HL-60 (cell line): ENCODE measurements around the gene LCE7A.

ENCODE experiments used
- DNase-seq, 2 experiments: peaks; one replicate each; pipeline ENCODE4 v3.0.0-alpha.2; 2010 to 2020; ENCODE audit warnings: low read depth in 1 of 2, low spot score in 1 of 2
- H3K27ac ChIP-seq: fragments of 250-450 bp; sonication (Bioruptor Pico); replicated peaks from 2 replicates; pipeline ENCODE4 v1.5.1; 2020; ENCODE audit warnings: mild to moderate bottlenecking, moderate library complexity
- H3K27me3 ChIP-seq: fragments of 250-450 bp; sonication (Bioruptor Pico); 2 replicates; pipeline ENCODE4 v1.5.1; 2021; ENCODE audit warnings: mild to moderate bottlenecking, moderate library complexity; ENCODE audit not compliant: insufficient read depth, poor library complexity, severe bottlenecking
- H3K4me3 ChIP-seq: replicated peaks from 2 replicates; pipeline ENCODE4 v1.5.1; 2011; ENCODE audit warnings: mild to moderate bottlenecking, control low read depth, low read length; ENCODE audit not compliant: insufficient read depth
- CTCF ChIP-seq: IDR thresholded peaks from one replicate; pipeline ENCODE4 v1.5.1; 2011; ENCODE audit warnings: low read length, control low read depth, inconsistent platforms; ENCODE audit not compliant: insufficient read depth
- GABPA ChIP-seq: IDR thresholded peaks from 2 replicates; pipeline ENCODE4 v1.6.1; 2012; ENCODE audit warnings: low read depth
- POLR2AphosphoS5 ChIP-seq: IDR thresholded peaks from 2 replicates; pipeline ENCODE4 v1.6.1; 2012; ENCODE audit warnings: low read depth
- REST ChIP-seq: IDR thresholded peaks from 2 replicates; pipeline ENCODE4 v1.6.1; 2012; ENCODE audit warnings: low read depth; ENCODE audit not compliant: insufficient replicate concordance
- SPI1 ChIP-seq: IDR thresholded peaks from 2 replicates; pipeline ENCODE4 v1.6.1; 2012; ENCODE audit warnings: low read depth, mild to moderate bottlenecking, borderline replicate concordance

The LCE7A gene

GRCh38 chr1:152827173-152827572 lies 32.6 kb upstream of the LCE7A start, which contains the start of gene LCE1A:
LCE1A (plus strand) TSS chr1:152827473; CDS start chr1:152827473, 0 bp downstream.
- Histone ChIP-seq H3K4me3 (no peak within 1 kb of the TSS), H3K27me3 (peaks cover 3% of the 10 kb centered on the region), H3K27ac (no peak within 1 kb of the TSS)
- no peak for DNase-seq
- TF ChIP-seq SPI1 (no peak), POLR2AphosphoS5 (no peak), GABPA (no peak), CTCF (no peak), REST (no peak)

- no peak for TF ChIP-seq SPI1
- H3K4me3 ChIP-seq: no peak overlapping the region
- H3K27ac ChIP-seq: no peak overlapping the region
- DNase-seq: no peak
- no peaks in the 10 kb centered on the region for H3K27me3 ChIP-seq
Observed at GRCh38 chr1:152836870-152837269, 22.9 kb upstream of the LCE7A start.

GRCh38 chr1:152842556-152842955 lies 17.2 kb upstream of the LCE7A start, which contains the start of gene LCE6A:
LCE6A (plus strand) TSS chr1:152842856; CDS start chr1:152843521, 665 bp downstream.
- no peak for TF ChIP-seq CTCF
- no peak for TF ChIP-seq POLR2AphosphoS5
- no peak for TF ChIP-seq SPI1
- TF ChIP-seq GABPA: no peak
- TF ChIP-seq REST: no peak
- Histone ChIP-seq H3K27me3 (no peaks in the 10 kb centered on the region), H3K27ac (no peak within 1 kb of the TSS), H3K4me3 (no peak within 1 kb of the TSS)
- no peak for DNase-seq

- Histone ChIP-seq H3K27ac (no peak overlapping the region), H3K4me3 (no peak overlapping the region), H3K27me3 (no peaks in the 10 kb centered on the region)
- TF ChIP-seq CTCF (no peak), POLR2AphosphoS5 (no peak)
- DNase-seq: no peak
Observed at GRCh38 chr1:152855661-152856060, 4.1 kb upstream of the LCE7A start.
